ENCODE measurements around the gene ZBTB11.

Gene ZBTB11

DNA sequence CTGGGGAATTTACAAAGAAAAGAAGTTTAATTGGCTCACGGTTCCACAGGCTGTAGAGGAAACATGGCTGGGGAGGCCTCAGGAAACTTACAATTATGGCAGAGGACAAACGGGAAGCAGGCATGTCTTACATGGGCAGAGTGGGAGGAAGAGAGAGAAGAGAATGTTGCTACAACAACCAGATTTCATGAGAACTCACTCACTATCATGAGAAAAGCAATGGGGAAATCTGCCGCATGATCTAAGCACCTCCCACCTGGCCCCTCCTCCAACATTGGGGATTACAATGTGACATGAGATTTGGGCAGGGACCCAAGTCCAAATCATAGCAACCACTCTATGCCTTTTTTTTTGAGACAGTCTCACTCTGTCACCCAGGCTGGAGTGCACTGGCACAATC lies 74.2 kb downstream of the ZBTB11 start:
- no peak for DNase-seq (ENCODE audit: low read depth in 1 of 2, low spot score in 1 of 2)
- no peaks in the 10 kb centered on the region for H3K27me3 ChIP-seq (ENCODE audit: insufficient read depth, poor library complexity, severe bottlenecking)
- no peak for TF ChIP-seq CTCF (IDR thresholded peaks at IDR 0.05; ENCODE audit: insufficient read depth, low read length)
- no peak overlapping the region for H3K27ac ChIP-seq (replicated peaks)
- H3K4me3 ChIP-seq (replicated peaks; ENCODE audit: insufficient read depth, low read length), result no peak overlapping the region
